Hepatocyte (in vitro differentiated cells): ENCODE measurements around the gene ARHGAP11A.

Experiments
- EZH2 ChIP-seq: fragments of 200-600 bp; sonication (generic); IDR thresholded peaks from 2 replicates; pipeline ENCODE4 v1.6.1; 2016; ENCODE audit warnings: antibody characterized with exemption, mild to moderate bottlenecking, borderline replicate concordance
- EZH2phosphoT487 ChIP-seq: fragments of 200-600 bp; sonication (generic); IDR thresholded peaks from one replicate; pipeline ENCODE4 v1.6.1; 2018; ENCODE audit warnings: antibody characterized with exemption, mild to moderate bottlenecking, low read depth, moderate library complexity; ENCODE audit not compliant: unreplicated experiment, severe bottlenecking
- TF ChIP-seq, protein P1 (sequence below): fragments of 200-600 bp; sonication (generic); IDR thresholded peaks from 2 replicates; pipeline ENCODE4 v1.5.1; 2016; ENCODE audit warnings: antibody characterized with exemption, mild to moderate bottlenecking; ENCODE audit not compliant: poor library complexity

GRCh38 chr15:32664796-32665195 lies 49.5 kb downstream of the ARHGAP11A start:
- TF ChIP-seq, protein P1, sequence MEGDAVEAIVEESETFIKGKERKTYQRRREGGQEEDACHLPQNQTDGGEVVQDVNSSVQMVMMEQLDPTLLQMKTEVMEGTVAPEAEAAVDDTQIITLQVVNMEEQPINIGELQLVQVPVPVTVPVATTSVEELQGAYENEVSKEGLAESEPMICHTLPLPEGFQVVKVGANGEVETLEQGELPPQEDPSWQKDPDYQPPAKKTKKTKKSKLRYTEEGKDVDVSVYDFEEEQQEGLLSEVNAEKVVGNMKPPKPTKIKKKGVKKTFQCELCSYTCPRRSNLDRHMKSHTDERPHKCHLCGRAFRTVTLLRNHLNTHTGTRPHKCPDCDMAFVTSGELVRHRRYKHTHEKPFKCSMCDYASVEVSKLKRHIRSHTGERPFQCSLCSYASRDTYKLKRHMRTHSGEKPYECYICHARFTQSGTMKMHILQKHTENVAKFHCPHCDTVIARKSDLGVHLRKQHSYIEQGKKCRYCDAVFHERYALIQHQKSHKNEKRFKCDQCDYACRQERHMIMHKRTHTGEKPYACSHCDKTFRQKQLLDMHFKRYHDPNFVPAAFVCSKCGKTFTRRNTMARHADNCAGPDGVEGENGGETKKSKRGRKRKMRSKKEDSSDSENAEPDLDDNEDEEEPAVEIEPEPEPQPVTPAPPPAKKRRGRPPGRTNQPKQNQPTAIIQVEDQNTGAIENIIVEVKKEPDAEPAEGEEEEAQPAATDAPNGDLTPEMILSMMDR: no peak
- TF ChIP-seq EZH2 (no peak), EZH2phosphoT487 (no peak)
